Endothelial cell of umbilical vein (primary cell): ENCODE measurements around the gene POLE. TPM values are rescaled to one million over a fixed set of nuclear protein-coding genes. Genes with fewer than 3 reads are reported as not detected.

Source experiments
- BruUV-seq: library from RNA; stranded (reverse); fragments of 400-500 nt; replicated peaks from 2 replicates; lab custom pipeline; 2021; lab: Mats Ljungman, UMichigan
- CTCF ChIA-PET: fragments of 300-600, 350-600 bp; sonication (Branson Sonifier 250); formaldehyde crosslinking; loops from one replicate; lab custom pipeline; 2021; ENCODE audit warnings: antibody characterized with exemption, inconsistent platforms; lab: Charles Lee
- POLR2A ChIA-PET: fragments of 300-600, 350-600 bp; sonication (Branson Sonifier 250); formaldehyde crosslinking; loops from one replicate; lab custom pipeline; 2021; ENCODE audit warnings: antibody characterized with exemption, inconsistent platforms; lab: Charles Lee
- DNase-seq: peaks from one replicate; pipeline ENCODE4 v3.0.0-alpha.2; 2011; ENCODE audit warnings: low read depth, low spot score
- FAIRE-seq: peaks from 2 replicates; lab custom pipeline; 2011; peaks lifted over from hg19 to GRCh38; lab: Jason Lieb, UNC
- H2AFZ ChIP-seq: 2 replicates; pipeline ENCODE4 v1.6.0; 2012; ENCODE audit warnings: low read depth, low read length, control low read depth, inconsistent platforms
- H3K27ac ChIP-seq: 2 replicates; pipeline ENCODE4 v1.5.1; 2011; ENCODE audit warnings: low read depth, mild to moderate bottlenecking, control low read depth, low read length, moderate library complexity; ENCODE audit not compliant: insufficient read depth
- H3K27me3 ChIP-seq, 2 experiments: 2 replicates each; pipeline versions ENCODE4 v1.6.0 to v1.6.1; 2011; ENCODE audit warnings: low read length in 2 of 2, mixed read lengths in 1 of 2; ENCODE audit not compliant: control insufficient read depth in 2 of 2, insufficient read depth in 2 of 2
- H3K36me3 ChIP-seq, 2 experiments: 2 replicates in 1 of 2; 3 replicates in 1 of 2; pipeline ENCODE4 v1.5.1; 2011; ENCODE audit warnings: low read length in 2 of 2, mild to moderate bottlenecking in 1 of 2, moderate library complexity in 1 of 2; ENCODE audit not compliant: control insufficient read depth in 2 of 2, insufficient read depth in 2 of 2; ENCODE audit errors: extremely low read depth in 1 of 2
- H3K4me1 ChIP-seq: 3 replicates; pipeline ENCODE4 v1.5.1; 2011; ENCODE audit warnings: mild to moderate bottlenecking, low read length; ENCODE audit not compliant: control insufficient read depth, insufficient read depth; ENCODE audit errors: extremely low read depth
- H3K4me2 ChIP-seq: 2 replicates; pipeline ENCODE4 v1.6.1; 2011; ENCODE audit warnings: low read length, control low read depth, mixed read lengths; ENCODE audit not compliant: insufficient read depth
- H3K4me3 ChIP-seq, 3 experiments: fragments of 200-600 bp in 1 of 3; sonication (generic), shearing (Covaris generic) in 1 of 3; replicated peaks in 1 of 3; 2 replicates each; pipeline ENCODE4 v1.5.1; 2011 to 2016; ENCODE audit warnings: control low read depth in 3 of 3, low read length in 3 of 3, mild to moderate bottlenecking in 2 of 3, inconsistent platforms in 1 of 3, low read depth in 1 of 3, moderate library complexity in 1 of 3; ENCODE audit not compliant: insufficient read depth in 1 of 3
- H3K79me2 ChIP-seq: 2 replicates; pipeline ENCODE4 v1.6.0; 2012; ENCODE audit warnings: low read length, inconsistent platforms; ENCODE audit not compliant: control insufficient read depth, insufficient read depth
- H3K9ac ChIP-seq: replicated peaks from 2 replicates; pipeline ENCODE3; 2011; ENCODE audit warnings: low read length, control low read depth; ENCODE audit not compliant: insufficient read depth; ENCODE audit errors: extremely low read depth
- H3K9me1 ChIP-seq: replicated peaks from 3 replicates; pipeline ENCODE4 v1.6.0; 2011; ENCODE audit warnings: mild to moderate bottlenecking, low read length; ENCODE audit not compliant: control insufficient read depth, insufficient read depth; ENCODE audit errors: extremely low read depth
- H3K9me3 ChIP-seq: replicated peaks from 2 replicates; pipeline ENCODE4 v1.5.1; 2012; ENCODE audit warnings: low read length, inconsistent platforms; ENCODE audit not compliant: control insufficient read depth, insufficient read depth
- H4K20me1 ChIP-seq: replicated peaks from 2 replicates; pipeline ENCODE3; 2011; ENCODE audit warnings: mild to moderate bottlenecking, low read length; ENCODE audit not compliant: control insufficient read depth, insufficient read depth; ENCODE audit errors: extremely low read depth
- CTCF ChIP-seq, 2 donors: IDR thresholded peaks; 1 replicate in 1 of 2; 2 replicates in 1 of 2; pipeline ENCODE4 v1.5.1; 2011; ENCODE audit warnings: low read length in 2 of 2, mild to moderate bottlenecking in 2 of 2, moderate library complexity in 2 of 2, control low read depth in 1 of 2, inconsistent platforms in 1 of 2, low read depth in 1 of 2; ENCODE audit not compliant: insufficient read depth in 1 of 2; ENCODE audit errors: extremely low read depth in 1 of 2
- EZH2 ChIP-seq: IDR thresholded peaks from 2 replicates; pipeline ENCODE4 v1.6.1; 2012; ENCODE audit warnings: borderline replicate concordance, low read depth, mild to moderate bottlenecking, moderate library complexity, low read length, inconsistent platforms; ENCODE audit not compliant: severe bottlenecking
- FOS ChIP-seq: IDR thresholded peaks from 2 replicates; pipeline ENCODE4 v1.6.1; 2011; ENCODE audit warnings: mild to moderate bottlenecking, low read length, moderate library complexity, borderline replicate concordance; ENCODE audit not compliant: insufficient read depth
- GATA2 ChIP-seq: IDR thresholded peaks from 2 replicates; pipeline ENCODE4 v1.7.0; 2011; ENCODE audit warnings: low read depth, mild to moderate bottlenecking, moderate library complexity, mixed read lengths, low read length; ENCODE audit not compliant: insufficient read length, insufficient read depth
- JUN ChIP-seq: IDR thresholded peaks from 2 replicates; pipeline ENCODE4 v1.6.1; 2011; ENCODE audit warnings: borderline replicate concordance, low read depth; ENCODE audit not compliant: insufficient read length, insufficient read depth
- MAX ChIP-seq: IDR thresholded peaks from 2 replicates; pipeline ENCODE4 v1.6.1; 2011; ENCODE audit not compliant: insufficient read depth, insufficient read length
- MYC ChIP-seq: IDR thresholded peaks from one replicate; pipeline ENCODE4 v1.6.1; 2011; ENCODE audit warnings: mild to moderate bottlenecking, low read depth, low read length
- POLR2A ChIP-seq: IDR thresholded peaks from 2 replicates; pipeline ENCODE4 v1.6.1; 2012; ENCODE audit warnings: low read depth, mild to moderate bottlenecking, control low read depth, low read length
- POLR2AphosphoS5 ChIP-seq: IDR thresholded peaks from 2 replicates; pipeline ENCODE4 v1.6.1; 2012; ENCODE audit warnings: low read depth, mild to moderate bottlenecking, control low read depth, low read length, moderate library complexity; ENCODE audit not compliant: insufficient read depth
- dilution Hi-C: fragments of 300-500 bp; cut with MboI; formaldehyde crosslinking; loops from one replicate; pipeline ENCODE4 v1.15.0; 2019; ENCODE audit warnings: low sequenced_read_pairs; ENCODE audit not compliant: extremely low pct_ligation_motif_present
- intact Hi-C: fragments of 100-400 bp; cut with micrococcal nuclease; formaldehyde crosslinking; loops from one replicate; pipeline ENCODE4 v1.10.0; 2022
- polyA plus RNA-seq, 4 experiments: library from polyadenylated mRNA; depleted of rRNA in 3 of 4; stranded (reverse) in 3 of 4; unstranded in 1 of 4; fragments of >200 nt; gene quantifications; 2 replicates each; pipeline versions ENCODE4 v1.2.1 to v1.2.3, GENCODE V29; 2011 to 2012; ENCODE audit warnings: missing spikeins in 1 of 4
- total RNA-seq: library from RNA; stranded (reverse); gene quantifications from 2 replicates; pipeline ENCODE4 v1.2.3, GENCODE V29; 2021

The POLE gene
- total and polyA plus RNA-seq, 2 donors (not counting 3 experiments of a cell fraction or from before 2014, with no cell fraction given): 22.9 to 82.7 TPM

GRCh38 chr12:132639956-132640520 lies 47.1 kb downstream of the POLE start:
- Histone ChIP-seq H3K27ac (no peak overlapping the region), H3K9ac (no peak overlapping the region), H3K4me2 (no peak overlapping the region), H3K4me3 (no peak overlapping the region), H3K4me1 (no peaks in the 10 kb centered on the region), H3K79me2 (no peaks in the 10 kb centered on the region), H3K9me3 (no peaks in the 10 kb centered on the region), H3K36me3 (peaks cover 0 to 19% of the 10 kb centered on the region in 2 experiments), H3K27me3 (no peaks in the 10 kb centered on the region), H4K20me1 (no peaks in the 10 kb centered on the region), H2AFZ (no peak overlapping the region), H3K9me1 (no peaks in the 10 kb centered on the region)
- dilution Hi-C loops: no loop called here
- ChIA-PET CTCF (interaction anchor here (0.6 kb wide), 1 partner anchor 224 kb away, joined by 4 read pairs; no protein-coding TSS in a partner anchor), POLR2A (no interaction called here)
- TF ChIP-seq JUN: no peak
- TF ChIP-seq MYC: no peak
- TF ChIP-seq POLR2AphosphoS5: no peak
- no peak for TF ChIP-seq EZH2
- no peak for TF ChIP-seq POLR2A
- TF ChIP-seq FOS: no peak
- no peak for TF ChIP-seq GATA2
- no peak for TF ChIP-seq MAX
- no peak for TF ChIP-seq CTCF (IDR thresholded peaks at IDR 0.05; ENCODE audit: extremely low read depth in 1 of 2, insufficient read depth in 1 of 2, low read depth in 1 of 2, low read length in 2 of 2)
- BruUV-seq: no TSS peak
- DNase-seq: no peak
- intact Hi-C loops: no loop called here
- FAIRE-seq: no peak
